H9 (cell line): ENCODE measurements around the gene CAMK2G. TPM values are rescaled to one million over a fixed set of nuclear protein-coding genes. Genes with fewer than 3 reads are reported as not detected.

Experiments
- DNase-seq: peaks from one replicate; pipeline ENCODE4 v3.0.0-alpha.2; 2017
- H2AFZ ChIP-seq: one replicate; pipeline ENCODE4 v1.6.1; 2013; ENCODE audit warnings: mild to moderate bottlenecking, low read length, control low read depth, moderate library complexity
- H2AK5ac ChIP-seq: 2 replicates; pipeline ENCODE4 v1.6.1; 2013; ENCODE audit warnings: low read length, control low read depth, mixed read lengths; ENCODE audit not compliant: insufficient read length
- H2BK120ac ChIP-seq: one replicate; pipeline ENCODE4 v1.6.1; 2013; ENCODE audit warnings: low read depth, mild to moderate bottlenecking, low read length, control low read depth, inconsistent platforms; ENCODE audit not compliant: poor library complexity, severe bottlenecking
- H2BK12ac ChIP-seq: 2 replicates; pipeline ENCODE4 v1.6.1; 2013; ENCODE audit warnings: low read length, control low read depth, mixed read lengths, low read depth; ENCODE audit not compliant: insufficient read length
- H2BK15ac ChIP-seq: 2 replicates; pipeline ENCODE4 v1.6.1; 2013; ENCODE audit warnings: low read depth, low read length, control low read depth
- H2BK20ac ChIP-seq: one replicate; pipeline ENCODE4 v1.6.1; 2013; ENCODE audit warnings: low read depth, mild to moderate bottlenecking, low read length, control low read depth, inconsistent platforms; ENCODE audit not compliant: poor library complexity, severe bottlenecking
- H2BK5ac ChIP-seq: 2 replicates; pipeline ENCODE4 v1.6.1; 2013; ENCODE audit warnings: low read length, control low read depth, mixed read lengths; ENCODE audit not compliant: insufficient read length
- H3K14ac ChIP-seq: 2 replicates; pipeline ENCODE4 v1.6.1; 2013; ENCODE audit warnings: low read length, control low read depth; ENCODE audit not compliant: insufficient read depth
- H3K18ac ChIP-seq: 2 replicates; pipeline ENCODE4 v1.6.1; 2013; ENCODE audit warnings: low read depth, mild to moderate bottlenecking, mixed read lengths, low read length, control low read depth; ENCODE audit not compliant: insufficient read length
- H3K23ac ChIP-seq: 2 replicates; pipeline ENCODE4 v1.6.1; 2013; ENCODE audit warnings: low read length, control low read depth, mixed read lengths, low read depth; ENCODE audit not compliant: insufficient read length
- H3K23me2 ChIP-seq: 2 replicates; pipeline ENCODE4 v1.6.1; 2013; ENCODE audit warnings: low read depth, mild to moderate bottlenecking, mixed read lengths, low read length, control low read depth; ENCODE audit not compliant: insufficient read length, poor library complexity, severe bottlenecking
- H3K27ac ChIP-seq: 2 replicates; pipeline ENCODE4 v1.5.1; 2013; ENCODE audit warnings: low read length, control low read depth, mixed read lengths, low read depth; ENCODE audit not compliant: insufficient read length
- H3K27me3 ChIP-seq: 2 replicates; pipeline ENCODE4 v1.6.1; 2013; ENCODE audit warnings: low read length, control low read depth, inconsistent platforms; ENCODE audit not compliant: insufficient read depth
- H3K4ac ChIP-seq: 2 replicates; pipeline ENCODE4 v1.6.1; 2013; ENCODE audit warnings: low read depth, mild to moderate bottlenecking, control low read depth, inconsistent platforms, low read length, moderate library complexity
- H3K4me1 ChIP-seq: 2 replicates; pipeline ENCODE4 v1.6.1; 2013; ENCODE audit warnings: low read length, control low read depth, inconsistent platforms; ENCODE audit not compliant: insufficient read depth
- H3K4me2 ChIP-seq: 2 replicates; pipeline ENCODE4 v1.6.1; 2013; ENCODE audit warnings: low read length, control low read depth, mixed read lengths; ENCODE audit not compliant: insufficient read length, insufficient read depth
- H3K56ac ChIP-seq: 2 replicates; pipeline ENCODE4 v1.6.1; 2013; ENCODE audit warnings: low read depth, mild to moderate bottlenecking, mixed read lengths, low read length, control low read depth; ENCODE audit not compliant: insufficient read length
- H3K79me1 ChIP-seq: 2 replicates; pipeline ENCODE4 v1.6.1; 2013; ENCODE audit warnings: low read depth, mild to moderate bottlenecking, moderate library complexity, low read length, control low read depth, inconsistent platforms; ENCODE audit not compliant: insufficient read depth, poor library complexity, severe bottlenecking
- H3K79me2 ChIP-seq: 2 replicates; pipeline ENCODE4 v1.6.1; 2013; ENCODE audit warnings: low read length, control low read depth, inconsistent platforms; ENCODE audit not compliant: insufficient read depth
- H3K9ac ChIP-seq: 2 replicates; pipeline ENCODE4 v1.6.1; 2013; ENCODE audit warnings: low read length, control low read depth, mixed read lengths; ENCODE audit not compliant: insufficient read length; ENCODE audit errors: extremely low read depth
- H3K9me3 ChIP-seq: one replicate; pipeline ENCODE4 v1.6.1; 2013; ENCODE audit warnings: low read depth, low read length, inconsistent platforms; ENCODE audit not compliant: control insufficient read depth
- H3T11ph ChIP-seq: one replicate; pipeline ENCODE4 v1.6.1; 2013; ENCODE audit warnings: mild to moderate bottlenecking, low read length, control low read depth, inconsistent platforms
- H4K20me1 ChIP-seq: one replicate; pipeline ENCODE4 v1.6.1; 2013; ENCODE audit not compliant: control insufficient read depth, insufficient read length, insufficient read depth
- H4K5ac ChIP-seq: 2 replicates; pipeline ENCODE4 v1.6.1; 2013; ENCODE audit warnings: low read depth, mild to moderate bottlenecking, mixed read lengths, low read length, control low read depth; ENCODE audit not compliant: insufficient read length
- H4K8ac ChIP-seq: replicated peaks from 2 replicates; pipeline ENCODE4 v1.6.1; 2013; ENCODE audit warnings: low read length, control low read depth, mixed read lengths, low read depth; ENCODE audit not compliant: insufficient read length
- H4K91ac ChIP-seq: 2 replicates; pipeline ENCODE4 v1.6.1; 2013; ENCODE audit warnings: low read depth, mild to moderate bottlenecking, moderate library complexity, mixed read lengths, low read length, control low read depth; ENCODE audit not compliant: insufficient read length
- H3K27ac Mint-ChIP-seq, 3 experiments: 2 replicates in 2 of 3; 3 replicates in 1 of 3; pipeline ENCODE4 v1.8.0; 2020 to 2021; ENCODE audit warnings: mixed read lengths in 3 of 3, mild to moderate bottlenecking in 1 of 3, moderate library complexity in 1 of 3
- H3K27me3 Mint-ChIP-seq: 2 replicates; pipeline ENCODE4 v1.8.0; 2021; ENCODE audit warnings: low read depth, mild to moderate bottlenecking, moderate library complexity, mixed read lengths
- H3K36me3 Mint-ChIP-seq, 3 experiments: 2 replicates in 2 of 3; 3 replicates in 1 of 3; pipeline ENCODE4 v1.8.0; 2020 to 2021; ENCODE audit warnings: low read depth in 3 of 3, mixed read lengths in 3 of 3; ENCODE audit not compliant: insufficient read depth in 1 of 3
- H3K4me1 Mint-ChIP-seq, 2 experiments: 2 replicates each; pipeline ENCODE4 v1.8.0; 2020; ENCODE audit warnings: mixed read lengths in 2 of 2
- H3K4me3 Mint-ChIP-seq, 2 experiments: 2 replicates in 1 of 2; 3 replicates in 1 of 2; pipeline ENCODE4 v1.8.0; 2020 to 2021; ENCODE audit warnings: mild to moderate bottlenecking in 2 of 2, mixed read lengths in 2 of 2, moderate library complexity in 1 of 2
- H3K9me3 Mint-ChIP-seq, 2 experiments: 2 replicates in 1 of 2; 3 replicates in 1 of 2; pipeline ENCODE4 v1.8.0; 2020; ENCODE audit warnings: mild to moderate bottlenecking in 2 of 2, mixed read lengths in 2 of 2, moderate library complexity in 1 of 2
- CTCF ChIP-seq: fragments of 200-600 bp; sonication (generic); conservative IDR thresholded peaks from 3 replicates; pipeline ENCODE4 v1.8.0; 2021; ENCODE audit warnings: antibody characterized with exemption, mild to moderate bottlenecking
- WGBS: extraction: QIAGEN DNeasy Blood & Tissue Kit; methylation state at CpG from one replicate; pipeline ENCODE4 v1.1.7; 2013; ENCODE audit warnings: missing lambda C conversion rate, low lambda C conversion rate, mixed read lengths; ENCODE audit not compliant: insufficient read length; ENCODE audit errors: extremely low coverage; 5-methylcytosine and 5-hydroxymethylcytosine counted together
- total RNA-seq: library from RNA; stranded (reverse); gene quantifications from 2 replicates; pipeline ENCODE4 v1.2.1, GENCODE V29; 2021

CAMK2G gene
- total RNA-seq, 1 experiment from 2014 or later: 31.8 TPM

- H3K23ac ChIP-seq: no peak overlapping the region
- H4K5ac ChIP-seq: no peak overlapping the region
- no peaks in the 10 kb centered on the region for H4K20me1 ChIP-seq
- H3K4me1 ChIP-seq: no peaks in the 10 kb centered on the region
- H2BK5ac ChIP-seq: no peak overlapping the region
- no peak overlapping the region for H2BK20ac ChIP-seq
- H3T11ph ChIP-seq: no peak overlapping the region
- H3K4ac ChIP-seq: no peak overlapping the region
- no peak overlapping the region for H2AFZ ChIP-seq
- H3K9me3 ChIP-seq: no peaks in the 10 kb centered on the region
- H2AK5ac ChIP-seq: no peak overlapping the region
- no peak overlapping the region for H4K91ac ChIP-seq
- H3K9me3 Mint-ChIP-seq: no peaks in the 10 kb centered on the region; a peak in 1 of 5 replicates
- H2BK120ac ChIP-seq: no peak overlapping the region
- H4K8ac ChIP-seq: no peak overlapping the region
- no peaks in the 10 kb centered on the region for H3K27me3 ChIP-seq
- H3K27ac Mint-ChIP-seq: no peak overlapping the region
- no peaks in the 10 kb centered on the region for H3K79me2 ChIP-seq
- H3K18ac ChIP-seq: no peak overlapping the region
- no peak overlapping the region for H3K27ac ChIP-seq
- H2BK15ac ChIP-seq: no peak overlapping the region
- peaks cover 4 to 5% of the 10 kb centered on the region in 2 experiments for H3K4me1 Mint-ChIP-seq
- H3K23me2 ChIP-seq: peaks cover 2% of the 10 kb centered on the region
- no peak overlapping the region for H2BK12ac ChIP-seq
- no peak overlapping the region for H3K14ac ChIP-seq
- H3K4me2 ChIP-seq: no peak overlapping the region
- H3K56ac ChIP-seq: no peak overlapping the region
- no peak for TF ChIP-seq CTCF
- no peaks in the 10 kb centered on the region for H3K79me1 ChIP-seq
- H3K9ac ChIP-seq: no peak overlapping the region
- no CpG with 5 or more reads among the region's 14 CpGs for WGBS
- H3K36me3 Mint-ChIP-seq: peaks cover 16 to 50% (median 42%) of the 10 kb centered on the region in 3 experiments; a peak in 6 of 7 replicates
- no peaks in the 10 kb centered on the region for H3K27me3 Mint-ChIP-seq
- H3K4me3 Mint-ChIP-seq: no peak overlapping the region
- no peak for DNase-seq
These were observed 66.9 kb downstream of the CAMK2G start for GRCh38 chr10:73807471-73807870.
